ENCODE data around the gene RHOBTB3. TPM values are rescaled to one million over a fixed set of nuclear protein-coding genes. Genes with fewer than 3 reads are reported as not detected.

Gene RHOBTB3
- total and polyA plus RNA-seq, 2 donors (not counting 3 experiments of a cell fraction or from before 2014, with no cell fraction given), result 44.1 to 52.1 TPM

GRCh38 chr5:95808686-95809413, 77.7 kb downstream of the RHOBTB3 start:
- H4K20me1 ChIP-seq (replicated peaks; ENCODE audit: control insufficient read depth, extremely low read depth, insufficient read depth, low read length), result no peaks in the 10 kb centered on the region
- dilution Hi-C loops (cut with MboI; ENCODE audit: extremely low pct_ligation_motif_present, low sequenced_read_pairs) (no loop called here), intact Hi-C loops (cut with micrococcal nuclease) (no loop called here)
- no peaks in the 10 kb centered on the region for H3K9me1 ChIP-seq (replicated peaks; ENCODE audit: control insufficient read depth, extremely low read depth, insufficient read depth, low read length)
- H3K9me3 ChIP-seq (replicated peaks; ENCODE audit: control insufficient read depth, insufficient read depth, low read length), result no peaks in the 10 kb centered on the region
- TF ChIP-seq GATA2 (IDR thresholded peaks at IDR 0.05; ENCODE audit: insufficient read depth, insufficient read length, low read depth, low read length) (no peak), MAX (IDR thresholded peaks at IDR 0.05; ENCODE audit: insufficient read depth, insufficient read length) (no peak), FOS (IDR thresholded peaks at IDR 0.05; ENCODE audit: borderline replicate concordance, insufficient read depth, low read length) (no peak), JUN (IDR thresholded peaks at IDR 0.05; ENCODE audit: borderline replicate concordance, insufficient read depth, insufficient read length, low read depth) (no peak), MYC (IDR thresholded peaks at IDR 0.05; ENCODE audit: low read depth, low read length) (no peak), POLR2A (IDR thresholded peaks at IDR 0.05; ENCODE audit: low read depth, low read length) (no peak), EZH2 (IDR thresholded peaks at IDR 0.05; ENCODE audit: borderline replicate concordance, low read depth, low read length, severe bottlenecking) (no peak), POLR2AphosphoS5 (IDR thresholded peaks at IDR 0.05; ENCODE audit: insufficient read depth, low read depth, low read length) (no peak), CTCF (IDR thresholded peaks at IDR 0.05; ENCODE audit: extremely low read depth in 1 of 2, insufficient read depth in 1 of 2, low read depth in 1 of 2, low read length in 2 of 2) (no peak)
- no peak overlapping the region for H3K27ac ChIP-seq (ENCODE audit: insufficient read depth, low read depth, low read length)
- no peak for FAIRE-seq
- ChIA-PET POLR2A (no interaction called here), CTCF (interaction anchor here (0.6 to 2.4 kb wide), 4 partner anchors 11 to 162 kb away, joined by 3 to 10 read pairs (median 3); partner anchors contain the start of gene RFESD)
- no peaks in the 10 kb centered on the region for H3K4me1 ChIP-seq (ENCODE audit: control insufficient read depth, extremely low read depth, insufficient read depth, low read length)
- no TSS peak for BruUV-seq (replicated peaks)
- no peaks in the 10 kb centered on the region for H3K36me3 ChIP-seq (ENCODE audit: control insufficient read depth in 2 of 2, extremely low read depth in 1 of 2, insufficient read depth in 2 of 2, low read length in 2 of 2)
- DNase-seq (ENCODE audit: low read depth, low spot score), result no peak
- no peak overlapping the region for H2AFZ ChIP-seq (ENCODE audit: low read depth, low read length)
- no peaks in the 10 kb centered on the region for H3K27me3 ChIP-seq (ENCODE audit: control insufficient read depth in 2 of 2, insufficient read depth in 2 of 2, low read length in 2 of 2)
- H3K9ac ChIP-seq (replicated peaks; ENCODE audit: extremely low read depth, insufficient read depth, low read length), result no peak overlapping the region
- H3K79me2 ChIP-seq (ENCODE audit: control insufficient read depth, insufficient read depth, low read length), result no peaks in the 10 kb centered on the region
- no peak overlapping the region for H3K4me2 ChIP-seq (ENCODE audit: insufficient read depth, low read length)
- no peak overlapping the region for H3K4me3 ChIP-seq (replicated peaks in 1 of 3; ENCODE audit: insufficient read depth in 1 of 3, low read depth in 1 of 3, low read length in 3 of 3)

All from endothelial cell of umbilical vein (primary cell).